Pancreas (tissue), 10 donors: ENCODE measurements around the gene KIF5A. TPM values are rescaled to one million over a fixed set of nuclear protein-coding genes. Genes with fewer than 3 reads are reported as not detected.

Experiments used
- ATAC-seq, 4 donors: fragments of 200-7000 bp; cut with Tn5 transposase; one replicate each; pipeline versions ENCODE4 v1.8.0 to v1.9.1; 2020; ENCODE audit warnings: mild to moderate bottlenecking in 4 of 4, moderate library complexity in 4 of 4
- DNase-seq, 6 donors: peaks; one replicate each; pipeline ENCODE4 v3.0.0-alpha.2; 2020
- FAIRE-seq: peaks from 2 replicates; lab custom pipeline; 2012; peaks lifted over from hg19 to GRCh38; lab: Jason Lieb, UNC
- H3K27ac ChIP-seq, 4 donors: fragments of 200-600 bp; sonication (generic); 1 replicate in 3 of 4; 2 replicates in 1 of 4; pipeline versions ENCODE4 v1.5.0 to v1.8.0; 2020
- H3K27me3 ChIP-seq, 4 donors: fragments of 200-600 bp; one replicate each; pipeline ENCODE4 v1.8.0; 2021
- H3K36me3 ChIP-seq, 3 donors: fragments of 200-600 bp; sonication (generic) in 1 of 3; one replicate each; pipeline versions ENCODE4 v1.5.0 to v1.8.0; 2020 to 2021
- H3K4me1 ChIP-seq, 3 donors: fragments of 200-600 bp; one replicate each; pipeline ENCODE4 v1.8.0; 2021
- H3K4me3 ChIP-seq, 4 donors: fragments of 200-600 bp; sonication (generic) in 2 of 4; one replicate each; pipeline versions ENCODE4 v1.5.0 to v1.8.0; 2020 to 2021
- H3K9me3 ChIP-seq, 4 donors: fragments of 200-600 bp; one replicate each; pipeline ENCODE4 v1.8.0; 2021
- WGBS, 2 donors: extraction: QIAGEN DNeasy Blood & Tissue Kit; methylation state at CpG; one replicate each; pipeline ENCODE4 v1.1.7; 2013; 5-methylcytosine and 5-hydroxymethylcytosine counted together
- intact Hi-C, 3 donors: fragments of 100-400 bp; cut with DNase I; formaldehyde crosslinking; loops; one replicate each; pipeline versions ENCODE4 v1.11.1 to v1.14.2; 2022
- polyA plus RNA-seq, 2 donors: library from polyadenylated mRNA; stranded (reverse); fragments of 200-250 nt; gene quantifications; one replicate each; pipeline ENCODE4 v1.2.3, GENCODE V29; 2013
- total RNA-seq, 6 donors: library from RNA; stranded (reverse); fragmentation: NEBNext Ultra II Directional in 4 of 6; extraction: Animal tissue kit (Norgen Biotek cat#: 25700) in 4 of 6; gene quantifications; one replicate each; pipeline versions ENCODE4 v1.2.1 to v1.2.4, GENCODE V29; 2021 to 2023
- TF ChIP-seq, protein P1 (sequence below), 4 donors: fragments of 200-600 bp; sonication (generic) in 3 of 4; IDR thresholded peaks; one replicate each; pipeline versions ENCODE4 v1.5.0 to v1.8.0; 2021; ENCODE audit warnings: antibody characterized with exemption in 4 of 4
- donor health status: healthy with polysubstance abuse.
- donor health status: DM: no; HTN: no; CAD: no; lungs with moderate emphysema.
- donor health status: DM: no; HTN: no; CAD: no.
- donor health status: control.
- donor health status: control.
- donor health status: Bipolar disorder and iron deficiency.
- donor health status: DM: yes; HTN: yes; CAD: no.
- donor health status: DM: no; HTN: no; CAD: no.
- donor health status: DM: no; HTN: no; CAD: no.
- donor health status: DM: yes; HTN: yes; CAD: no.

KIF5A gene
- total and polyA plus RNA-seq, 8 donors: 0.25 to 2.9 (median 0.68) TPM

DNA sequence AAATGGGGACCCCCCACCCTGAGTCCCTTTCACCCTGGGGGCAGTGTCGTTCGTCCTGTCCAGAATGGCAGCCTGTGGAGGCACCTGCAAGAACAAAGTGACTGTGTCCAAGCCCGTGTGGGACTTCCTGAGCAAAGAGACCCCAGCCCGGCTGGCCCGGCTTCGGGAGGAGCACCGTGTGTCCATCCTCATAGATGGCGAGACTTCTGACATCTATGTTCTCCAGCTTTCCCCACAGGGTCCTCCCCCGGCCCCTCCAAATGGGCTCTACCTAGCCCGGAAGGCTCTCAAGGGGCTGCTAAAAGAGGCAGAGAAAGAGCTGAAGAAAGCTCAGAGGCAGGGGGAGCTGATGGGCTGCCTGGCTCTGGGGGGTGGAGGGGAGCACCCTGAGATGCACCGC lies 57.0 kb downstream of the KIF5A start:
- WGBS, 2 donors: 90 to 92% methylated on average over 11 of the region's 11 CpGs
- FAIRE-seq: no peak
- H3K4me1 ChIP-seq: peaks cover 0 to 8% (median 7%) of the 10 kb centered on the region in 3 donors

DNA sequence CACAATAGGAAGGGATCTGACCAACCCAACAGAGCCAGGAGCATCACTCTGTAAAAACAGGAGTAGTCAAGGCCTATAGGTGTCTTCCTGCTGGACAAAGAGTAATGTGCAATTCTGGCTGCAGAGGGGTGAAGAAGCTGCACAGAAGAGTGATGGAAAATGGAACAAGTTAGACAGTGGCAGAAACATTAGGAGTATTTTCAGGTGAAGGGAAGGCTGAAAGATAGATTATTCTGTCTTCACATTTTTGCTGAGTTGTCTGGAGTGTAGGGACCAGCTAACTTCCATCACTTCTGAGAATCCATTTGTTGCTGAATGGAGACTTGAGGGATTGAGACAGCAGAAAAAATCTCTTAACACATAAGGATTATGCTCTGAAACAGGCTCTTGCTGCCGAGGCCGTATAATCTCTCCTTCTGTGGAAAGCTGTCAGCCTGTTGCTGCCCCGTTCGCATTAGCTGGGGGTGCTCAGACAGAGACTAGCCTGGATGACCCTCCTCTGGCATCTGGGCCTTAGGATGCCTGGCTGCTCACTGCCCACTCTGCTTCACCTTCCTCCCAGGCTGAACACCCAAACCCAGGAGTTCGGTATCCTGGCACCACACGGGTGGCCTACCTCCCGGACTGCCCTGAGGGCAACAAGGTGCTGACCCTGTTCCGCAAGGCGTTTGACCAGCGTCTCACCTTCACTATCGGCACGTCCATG lies 58.3 kb downstream of the KIF5A start:
- Histone ChIP-seq H3K27me3 (no peaks in the 10 kb centered on the region), H3K27ac (no peak overlapping the region), H3K36me3 (no peaks in the 10 kb centered on the region), H3K4me3 (no peak overlapping the region), H3K4me1 (peaks cover 0 to 8% (median 7%) of the 10 kb centered on the region in 3 donors), H3K9me3 (no peaks in the 10 kb centered on the region)
- no peak for ATAC-seq
- no peak for DNase-seq
- intact Hi-C loops: no loop called here
- WGBS, 2 donors: 81 to 91% methylated on average over 12 of the region's 12 CpGs
- no peak for FAIRE-seq
- TF ChIP-seq, protein P1, sequence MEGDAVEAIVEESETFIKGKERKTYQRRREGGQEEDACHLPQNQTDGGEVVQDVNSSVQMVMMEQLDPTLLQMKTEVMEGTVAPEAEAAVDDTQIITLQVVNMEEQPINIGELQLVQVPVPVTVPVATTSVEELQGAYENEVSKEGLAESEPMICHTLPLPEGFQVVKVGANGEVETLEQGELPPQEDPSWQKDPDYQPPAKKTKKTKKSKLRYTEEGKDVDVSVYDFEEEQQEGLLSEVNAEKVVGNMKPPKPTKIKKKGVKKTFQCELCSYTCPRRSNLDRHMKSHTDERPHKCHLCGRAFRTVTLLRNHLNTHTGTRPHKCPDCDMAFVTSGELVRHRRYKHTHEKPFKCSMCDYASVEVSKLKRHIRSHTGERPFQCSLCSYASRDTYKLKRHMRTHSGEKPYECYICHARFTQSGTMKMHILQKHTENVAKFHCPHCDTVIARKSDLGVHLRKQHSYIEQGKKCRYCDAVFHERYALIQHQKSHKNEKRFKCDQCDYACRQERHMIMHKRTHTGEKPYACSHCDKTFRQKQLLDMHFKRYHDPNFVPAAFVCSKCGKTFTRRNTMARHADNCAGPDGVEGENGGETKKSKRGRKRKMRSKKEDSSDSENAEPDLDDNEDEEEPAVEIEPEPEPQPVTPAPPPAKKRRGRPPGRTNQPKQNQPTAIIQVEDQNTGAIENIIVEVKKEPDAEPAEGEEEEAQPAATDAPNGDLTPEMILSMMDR (IDR thresholded peaks at IDR 0.05): no peak

More for the DNA sequence above, 57.0 kb downstream of the KIF5A start:
- Histone ChIP-seq H3K9me3 (no peaks in the 10 kb centered on the region), H3K27me3 (no peaks in the 10 kb centered on the region), H3K27ac (no peak overlapping the region), H3K4me3 (no peak overlapping the region), H3K36me3 (no peaks in the 10 kb centered on the region)
- no peak for DNase-seq
- no peak for ATAC-seq
- intact Hi-C loops: no loop called here
- TF ChIP-seq, protein P1 (IDR thresholded peaks at IDR 0.05): no peak

- TF ChIP-seq, protein P1 (IDR thresholded peaks at IDR 0.05): no peak
- intact Hi-C loops: no loop called here
- Histone ChIP-seq H3K9me3 (no peaks in the 10 kb centered on the region), H3K27ac (no peak overlapping the region), H3K36me3 (no peaks in the 10 kb centered on the region), H3K27me3 (no peaks in the 10 kb centered on the region), H3K4me1 (peaks cover 0 to under 1% (median 0%) of the 10 kb centered on the region in 3 donors), H3K4me3 (no peak overlapping the region)
- FAIRE-seq (no peak), ATAC-seq (no peak), DNase-seq (no peak)
- 75 to 83% methylated on average over 19 of the region's 19 CpGs for WGBS, 2 donors
These were observed 59.4 kb downstream of the KIF5A start for GRCh38 chr12:57609101-57609780.

- WGBS, 2 donors: 39 to 41% methylated on average over 32 to 34 of the region's 34 CpGs
These were observed 60.1 kb downstream of the KIF5A start for GRCh38 chr12:57609781-57610553.

More at GRCh38 chr12:57609781-57610553, 60.1 kb downstream of the KIF5A start:
- no peaks in the 10 kb centered on the region for H3K27me3 ChIP-seq
- FAIRE-seq (no peak), DNase-seq (no peak), ATAC-seq (no peak)
- intact Hi-C loops: no loop called here
- no peak overlapping the region for H3K27ac ChIP-seq
- H3K4me3 ChIP-seq: no peak overlapping the region
- H3K9me3 ChIP-seq: no peaks in the 10 kb centered on the region
- TF ChIP-seq, protein P1 (IDR thresholded peaks at IDR 0.05): no peak
- no peaks in the 10 kb centered on the region for H3K36me3 ChIP-seq
- H3K4me1 ChIP-seq: no peaks in the 10 kb centered on the region
